ENCODE data around the gene TCEANC2.
"Not testable (repeated sequence)": the region's sequence is repeated elsewhere in the genome, so short reads cannot be mapped to it uniquely, and the experiment has no call there.

Gene TCEANC2

GRCh38 chr1:54091666-54092065 lies 38.3 kb downstream of the TCEANC2 start:
- TF ChIP-seq POLR2A (IDR thresholded peaks at IDR 0.05; ENCODE audit: extremely low read depth, insufficient read length) (no peak), MAX (IDR thresholded peaks at IDR 0.05; ENCODE audit: low read depth, low read length) (no peak), CTCF (IDR thresholded peaks at IDR 0.05; ENCODE audit: low read depth, low read length) (no peak), MYC (IDR thresholded peaks at IDR 0.05; ENCODE audit: low read depth, low read length) (no peak)
- DNase-seq (ENCODE audit: low read depth): no peak
- no peak overlapping the region for H3K4me3 ChIP-seq (ENCODE audit: low read depth, low read length)

GRCh38 chr1:54094001-54094729 lies 40.8 kb downstream of the TCEANC2 start:
- H3K4me3 ChIP-seq (ENCODE audit: low read depth, low read length): no peak overlapping the region
- TF ChIP-seq MAX (IDR thresholded peaks at IDR 0.05; ENCODE audit: low read depth, low read length) (no peak), POLR2A (IDR thresholded peaks at IDR 0.05; ENCODE audit: extremely low read depth, insufficient read length) (no peak), CTCF (IDR thresholded peaks at IDR 0.05; ENCODE audit: low read depth, low read length) (no peak), MYC (IDR thresholded peaks at IDR 0.05; ENCODE audit: low read depth, low read length) (no peak)
- no peak for DNase-seq (ENCODE audit: low read depth)

GRCh38 chr1:54094730-54095105 lies 41.3 kb downstream of the TCEANC2 start:
- H3K4me3 ChIP-seq (ENCODE audit: low read depth, low read length); DNase-seq (ENCODE audit: low read depth): not testable (repeated sequence)

- TF ChIP-seq MAX (IDR thresholded peaks at IDR 0.05; ENCODE audit: low read depth, low read length) (peak; percentile 99), MYC (IDR thresholded peaks at IDR 0.05; ENCODE audit: low read depth, low read length) (peak; percentile 99), POLR2A (IDR thresholded peaks at IDR 0.05; ENCODE audit: extremely low read depth, insufficient read length) (peak; percentile 11), CTCF (IDR thresholded peaks at IDR 0.05; ENCODE audit: low read depth, low read length) (no peak)
- H3K4me3 ChIP-seq (ENCODE audit: low read depth, low read length): no peak overlapping the region
Measured at GRCh38 chr1:54095546-54096226, 42.3 kb downstream of the TCEANC2 start.

GRCh38 chr1:54096227-54096876 lies 42.9 kb downstream of the TCEANC2 start:
- DNase-seq (ENCODE audit: low read depth): no peak
- H3K4me3 ChIP-seq (ENCODE audit: low read depth, low read length): no peak overlapping the region
- TF ChIP-seq CTCF (IDR thresholded peaks at IDR 0.05; ENCODE audit: low read depth, low read length) (no peak), POLR2A (IDR thresholded peaks at IDR 0.05; ENCODE audit: extremely low read depth, insufficient read length) (no peak), MAX (IDR thresholded peaks at IDR 0.05; ENCODE audit: low read depth, low read length) (no peak), MYC (IDR thresholded peaks at IDR 0.05; ENCODE audit: low read depth, low read length) (no peak)

More at GRCh38 chr1:54095546-54096226, 42.3 kb downstream of the TCEANC2 start:
- peak; percentile 87 for DNase-seq (ENCODE audit: low read depth)

GRCh38 chr1:54096877-54097240 lies 43.5 kb downstream of the TCEANC2 start:
- no peak overlapping the region for H3K4me3 ChIP-seq (ENCODE audit: low read depth, low read length)
- TF ChIP-seq CTCF (IDR thresholded peaks at IDR 0.05; ENCODE audit: low read depth, low read length) (no peak), POLR2A (IDR thresholded peaks at IDR 0.05; ENCODE audit: extremely low read depth, insufficient read length) (no peak), MAX (IDR thresholded peaks at IDR 0.05; ENCODE audit: low read depth, low read length) (no peak), MYC (IDR thresholded peaks at IDR 0.05; ENCODE audit: low read depth, low read length) (no peak)
- DNase-seq (ENCODE audit: low read depth): peak; percentile 72
